ENCODE measurements around the gene MEIS1. TPM values are rescaled to one million over a fixed set of nuclear protein-coding genes. Genes with fewer than 3 reads are reported as not detected.

The MEIS1 gene
- total and polyA plus RNA-seq, 11 donors, result 12.9 to 55.7 (median 41.8) TPM

DNA sequence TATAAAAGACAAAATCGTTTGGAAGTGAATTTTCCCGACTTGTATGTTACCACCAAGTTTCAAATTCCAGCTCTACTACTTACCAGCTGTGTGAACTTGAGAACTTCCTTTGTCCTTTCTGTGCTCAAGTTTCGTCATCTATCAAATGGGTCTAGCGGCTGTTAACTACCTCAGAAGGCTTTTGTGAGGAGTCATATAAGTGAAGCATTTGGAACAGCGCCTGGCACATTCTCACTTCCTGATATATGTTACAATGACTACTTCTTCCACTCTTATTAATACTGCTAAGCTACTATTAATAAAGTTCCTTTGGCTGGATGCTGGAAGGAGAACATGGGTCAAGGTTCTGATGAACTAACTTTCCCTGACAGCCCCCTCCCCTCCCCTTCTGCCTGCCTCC, 104.5 kb downstream of the MEIS1 start:
- WGBS, 4 donors, result 84 to 88% (median 85%) methylated on average over 5 of the region's 5 CpGs
- Histone ChIP-seq H3K9me3 (no peaks in the 10 kb centered on the region), H3K27ac (no peak overlapping the region), H3K4me1 (peaks cover 0 to 47% (median 15%) of the 10 kb centered on the region in 12 donors), H3K36me3 (no peaks in the 10 kb centered on the region), H3K4me3 (no peak overlapping the region), H3K27me3 (no peaks in the 10 kb centered on the region)
- intact Hi-C loops (cut with DNase I), result no loop called here
- TF ChIP-seq, protein P1, sequence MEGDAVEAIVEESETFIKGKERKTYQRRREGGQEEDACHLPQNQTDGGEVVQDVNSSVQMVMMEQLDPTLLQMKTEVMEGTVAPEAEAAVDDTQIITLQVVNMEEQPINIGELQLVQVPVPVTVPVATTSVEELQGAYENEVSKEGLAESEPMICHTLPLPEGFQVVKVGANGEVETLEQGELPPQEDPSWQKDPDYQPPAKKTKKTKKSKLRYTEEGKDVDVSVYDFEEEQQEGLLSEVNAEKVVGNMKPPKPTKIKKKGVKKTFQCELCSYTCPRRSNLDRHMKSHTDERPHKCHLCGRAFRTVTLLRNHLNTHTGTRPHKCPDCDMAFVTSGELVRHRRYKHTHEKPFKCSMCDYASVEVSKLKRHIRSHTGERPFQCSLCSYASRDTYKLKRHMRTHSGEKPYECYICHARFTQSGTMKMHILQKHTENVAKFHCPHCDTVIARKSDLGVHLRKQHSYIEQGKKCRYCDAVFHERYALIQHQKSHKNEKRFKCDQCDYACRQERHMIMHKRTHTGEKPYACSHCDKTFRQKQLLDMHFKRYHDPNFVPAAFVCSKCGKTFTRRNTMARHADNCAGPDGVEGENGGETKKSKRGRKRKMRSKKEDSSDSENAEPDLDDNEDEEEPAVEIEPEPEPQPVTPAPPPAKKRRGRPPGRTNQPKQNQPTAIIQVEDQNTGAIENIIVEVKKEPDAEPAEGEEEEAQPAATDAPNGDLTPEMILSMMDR (IDR thresholded peaks at IDR 0.05), result no peak
- no peak for TF ChIP-seq POLR2A (IDR thresholded peaks at IDR 0.05)
- no peak for ATAC-seq
- no peak for DNase-seq

DNA sequence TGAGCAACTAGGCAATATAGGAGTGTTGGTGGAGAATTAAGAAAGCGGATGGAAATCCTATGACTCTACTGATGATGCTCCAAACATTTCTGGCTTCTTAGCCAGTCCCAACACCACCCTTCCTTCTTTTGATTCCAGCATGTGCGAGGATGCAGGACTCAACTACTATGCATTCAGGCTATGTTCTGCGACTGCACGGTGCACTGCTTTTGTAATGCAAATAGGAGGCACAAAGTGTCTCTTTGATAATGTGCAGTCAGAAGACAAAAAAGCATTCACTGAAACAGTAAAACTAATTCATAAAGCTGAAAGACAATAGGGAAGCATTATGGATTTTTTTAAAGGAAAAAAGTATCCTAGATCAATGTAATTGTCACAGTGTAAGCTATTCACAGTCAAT, 106.7 kb downstream of the MEIS1 start:
- Histone ChIP-seq H3K27me3 (no peaks in the 10 kb centered on the region), H3K27ac (no peak overlapping the region), H3K9me3 (no peaks in the 10 kb centered on the region), H3K4me3 (no peak overlapping the region), H3K4me1 (peaks cover 0 to 34% (median 7%) of the 10 kb centered on the region in 12 donors), H3K36me3 (no peaks in the 10 kb centered on the region)
- TF ChIP-seq POLR2A (IDR thresholded peaks at IDR 0.05), result no peak
- TF ChIP-seq, protein P1 (IDR thresholded peaks at IDR 0.05), result no peak
- DNase-seq (no peak), ATAC-seq (no peak)
- 82 to 92% (median 90%) methylated on average over 4 of the region's 4 CpGs for WGBS, 4 donors
- intact Hi-C loops (cut with DNase I), result no loop called here

DNA sequence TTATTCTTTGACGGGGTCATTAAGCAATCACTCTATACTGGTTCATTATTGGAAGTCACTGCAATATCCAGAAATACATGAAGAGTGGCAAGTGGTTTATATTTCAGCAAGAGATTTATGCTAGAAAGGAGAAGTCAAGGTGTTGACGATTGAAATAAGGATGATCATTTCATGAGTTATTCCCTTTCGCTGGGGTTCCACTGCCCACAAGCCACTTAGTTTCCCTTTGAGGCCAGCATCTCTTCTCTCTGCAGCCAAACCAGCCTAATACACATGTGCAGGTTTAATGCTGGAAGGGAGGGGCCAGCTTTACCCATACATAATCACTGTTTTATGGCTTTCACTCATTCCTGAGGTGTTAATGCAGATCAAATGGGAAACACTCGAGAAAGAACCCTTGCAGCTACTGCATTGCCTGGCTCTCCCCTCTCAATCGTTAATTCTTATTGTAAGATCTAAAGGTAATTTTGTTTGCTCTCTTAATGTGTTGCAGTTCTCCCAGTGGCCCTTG, 108.4 kb downstream of the MEIS1 start:
- 76 to 84% (median 79%) methylated on average over 5 of the region's 5 CpGs for WGBS, 4 donors
- DNase-seq (no peak), ATAC-seq (no peak)
- Histone ChIP-seq H3K36me3 (peaks cover 0 to 5% (median 0%) of the 10 kb centered on the region in 9 donors), H3K4me3 (no peak overlapping the region), H3K9me3 (no peaks in the 10 kb centered on the region), H3K27me3 (no peaks in the 10 kb centered on the region), H3K27ac (no peak overlapping the region), H3K4me1 (peaks cover 0 to 34% (median 5%) of the 10 kb centered on the region in 12 donors)
- no peak for TF ChIP-seq POLR2A (IDR thresholded peaks at IDR 0.05)
- TF ChIP-seq, protein P1 (IDR thresholded peaks at IDR 0.05), result no peak
- intact Hi-C loops (cut with DNase I), result no loop called here

DNA sequence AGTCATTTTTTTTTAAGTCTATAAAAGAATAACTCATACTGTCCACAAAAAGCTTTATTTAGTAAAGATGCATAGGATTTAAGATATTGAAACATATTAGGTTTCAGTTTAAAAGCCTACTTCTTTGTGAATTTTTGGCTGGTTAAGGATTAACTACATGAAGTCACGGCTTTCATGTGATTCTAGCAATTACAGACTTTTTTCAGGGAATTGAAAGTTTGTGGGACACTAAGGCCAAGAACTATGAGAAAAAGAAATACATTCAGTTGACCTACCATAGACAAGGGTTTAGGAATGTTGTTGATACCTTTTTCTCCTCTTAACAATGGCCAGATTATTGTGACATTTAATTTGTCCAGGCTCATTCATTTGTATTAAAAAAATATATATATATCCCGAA, 109.3 kb downstream of the MEIS1 start:
- Histone ChIP-seq H3K36me3 (peaks cover 0 to 15% (median 0%) of the 10 kb centered on the region in 9 donors), H3K9me3 (no peaks in the 10 kb centered on the region), H3K4me1 (peaks cover 0 to 37% (median 5%) of the 10 kb centered on the region in 12 donors), H3K27me3 (no peaks in the 10 kb centered on the region), H3K4me3 (no peak overlapping the region), H3K27ac (no peak overlapping the region)
- 86 to 93% (median 89%) methylated on average over 2 of the region's 2 CpGs for WGBS, 4 donors
- intact Hi-C loops (cut with DNase I), result no loop called here
- TF ChIP-seq, protein P1 (IDR thresholded peaks at IDR 0.05), result no peak
- no peak for TF ChIP-seq POLR2A (IDR thresholded peaks at IDR 0.05)
- no peak for DNase-seq
- no peak for ATAC-seq
